GM12872 (cell line): Measurements from ENCODE around the gene FARSA.

Experiments used
- CTCF ChIP-seq: IDR thresholded peaks from 3 replicates; pipeline ENCODE4 v1.5.1; 2011; ENCODE audit warnings: low read depth, mild to moderate bottlenecking, low read length, moderate library complexity; ENCODE audit not compliant: insufficient read depth

FARSA gene

GRCh38 chr19:12886651-12886968, 46.9 kb downstream of the FARSA start:
- no peak for TF ChIP-seq CTCF

GRCh38 chr19:12885749-12886650, 47.5 kb downstream of the FARSA start:
- TF ChIP-seq CTCF, result no peak

- TF ChIP-seq CTCF, result peak; percentile 69
Measured at GRCh38 chr19:12884926-12885748, 48.4 kb downstream of the FARSA start.

- TF ChIP-seq CTCF, result no peak
Measured at GRCh38 chr19:12884627-12884925, 48.9 kb downstream of the FARSA start.

- TF ChIP-seq CTCF, result no peak
Measured at GRCh38 chr19:12884202-12884601, 49.3 kb downstream of the FARSA start.

- TF ChIP-seq CTCF, result no peak
Measured at GRCh38 chr19:12882589-12882988, 50.9 kb downstream of the FARSA start.

GRCh38 chr19:12881172-12881808, 52.2 kb downstream of the FARSA start, which contains the start of gene DNASE2:
DNASE2 (minus strand) TSS chr19:12881449; CDS start chr19:12881375, 74 bp downstream.
- no peak for TF ChIP-seq CTCF
